ENCODE data around the gene PIGZ.

- TF ChIP-seq, protein P1, sequence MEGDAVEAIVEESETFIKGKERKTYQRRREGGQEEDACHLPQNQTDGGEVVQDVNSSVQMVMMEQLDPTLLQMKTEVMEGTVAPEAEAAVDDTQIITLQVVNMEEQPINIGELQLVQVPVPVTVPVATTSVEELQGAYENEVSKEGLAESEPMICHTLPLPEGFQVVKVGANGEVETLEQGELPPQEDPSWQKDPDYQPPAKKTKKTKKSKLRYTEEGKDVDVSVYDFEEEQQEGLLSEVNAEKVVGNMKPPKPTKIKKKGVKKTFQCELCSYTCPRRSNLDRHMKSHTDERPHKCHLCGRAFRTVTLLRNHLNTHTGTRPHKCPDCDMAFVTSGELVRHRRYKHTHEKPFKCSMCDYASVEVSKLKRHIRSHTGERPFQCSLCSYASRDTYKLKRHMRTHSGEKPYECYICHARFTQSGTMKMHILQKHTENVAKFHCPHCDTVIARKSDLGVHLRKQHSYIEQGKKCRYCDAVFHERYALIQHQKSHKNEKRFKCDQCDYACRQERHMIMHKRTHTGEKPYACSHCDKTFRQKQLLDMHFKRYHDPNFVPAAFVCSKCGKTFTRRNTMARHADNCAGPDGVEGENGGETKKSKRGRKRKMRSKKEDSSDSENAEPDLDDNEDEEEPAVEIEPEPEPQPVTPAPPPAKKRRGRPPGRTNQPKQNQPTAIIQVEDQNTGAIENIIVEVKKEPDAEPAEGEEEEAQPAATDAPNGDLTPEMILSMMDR (conservative IDR thresholded peaks at IDR 0.05) = no peak
- TF ChIP-seq ZFX (IDR thresholded peaks at IDR 0.05) = no peak
Measured at GRCh38 chr3:196996454-196997265, 28.0 kb upstream of the PIGZ start.

Data from C4-2B (cell line).